Astrocyte (in vitro differentiated cells and primary cell): ENCODE measurements around the gene CAPZA2. TPM values are rescaled to one million over a fixed set of nuclear protein-coding genes. Genes with fewer than 3 reads are reported as not detected.
A peak's percentile ranks its signal among the peaks of the same experiment; 100 is the strongest.
"Not testable (repeated sequence)": the region's sequence is repeated elsewhere in the genome, so short reads cannot be mapped to it uniquely, and the experiment has no call there.

ENCODE experiments used
- DNase-seq: peaks from one replicate; pipeline ENCODE4 v3.0.0-alpha.2; 2010; ENCODE audit warnings: low read depth
- FAIRE-seq: peaks from 2 replicates; lab custom pipeline; 2011; peaks lifted over from hg19 to GRCh38; lab: Jason Lieb, UNC
- H2AFZ ChIP-seq: 2 replicates; pipeline ENCODE4 v1.6.0; 2012; ENCODE audit warnings: low read depth, low read length, inconsistent platforms
- H3K27ac ChIP-seq: 2 replicates; pipeline ENCODE4 v1.5.1; 2011; ENCODE audit warnings: low read depth, low read length, inconsistent platforms
- H3K27me3 ChIP-seq: 2 replicates; pipeline ENCODE4 v1.6.0; 2011; ENCODE audit warnings: low read length, inconsistent platforms; ENCODE audit not compliant: insufficient read depth
- H3K36me3 ChIP-seq: 2 replicates; pipeline ENCODE4 v1.5.1; 2011; ENCODE audit warnings: low read length, inconsistent platforms; ENCODE audit not compliant: insufficient read depth
- H3K4me1 ChIP-seq: 2 replicates; pipeline ENCODE4 v1.5.1; 2011; ENCODE audit warnings: low read length, inconsistent platforms; ENCODE audit not compliant: insufficient read depth
- H3K4me2 ChIP-seq: 2 replicates; pipeline ENCODE4 v1.6.0; 2012; ENCODE audit warnings: low read length, inconsistent platforms
- H3K4me3 ChIP-seq: 2 replicates; pipeline ENCODE4 v1.5.1; 2011; ENCODE audit warnings: low read depth, mild to moderate bottlenecking, low read length, inconsistent platforms; ENCODE audit not compliant: insufficient read depth
- H3K79me2 ChIP-seq: 2 replicates; pipeline ENCODE4 v1.6.0; 2012; ENCODE audit warnings: mild to moderate bottlenecking, low read length, inconsistent platforms; ENCODE audit not compliant: insufficient read depth
- H3K9ac ChIP-seq: 2 replicates; pipeline ENCODE4 v1.6.0; 2012; ENCODE audit warnings: mild to moderate bottlenecking, low read length, inconsistent platforms
- H3K9me3 ChIP-seq: 2 replicates; pipeline ENCODE4 v1.5.1; 2012; ENCODE audit warnings: low read depth, mild to moderate bottlenecking, low read length, inconsistent platforms; ENCODE audit not compliant: insufficient read depth
- H4K20me1 ChIP-seq: 2 replicates; pipeline ENCODE4 v1.6.0; 2012; ENCODE audit warnings: low read length, inconsistent platforms; ENCODE audit not compliant: insufficient read depth
- H3K27ac Mint-ChIP-seq: one replicate; pipeline ENCODE4 v1.8.0; 2021; ENCODE audit warnings: mild to moderate bottlenecking, mixed read lengths; ENCODE audit not compliant: unreplicated experiment
- H3K27me3 Mint-ChIP-seq: one replicate; pipeline ENCODE4 v1.8.0; 2021; ENCODE audit warnings: low read depth, mixed read lengths; ENCODE audit not compliant: unreplicated experiment
- H3K36me3 Mint-ChIP-seq: one replicate; pipeline ENCODE4 v1.8.0; 2021; ENCODE audit warnings: low read depth, mixed read lengths; ENCODE audit not compliant: unreplicated experiment
- H3K4me1 Mint-ChIP-seq: one replicate; pipeline ENCODE4 v1.8.0; 2021; ENCODE audit warnings: low read depth, mixed read lengths; ENCODE audit not compliant: unreplicated experiment
- H3K4me3 Mint-ChIP-seq: one replicate; pipeline ENCODE4 v1.8.0; 2021; ENCODE audit warnings: mild to moderate bottlenecking, moderate library complexity, mixed read lengths; ENCODE audit not compliant: unreplicated experiment
- H3K9me3 Mint-ChIP-seq: one replicate; pipeline ENCODE4 v1.8.0; 2021; ENCODE audit warnings: mild to moderate bottlenecking, mixed read lengths; ENCODE audit not compliant: unreplicated experiment
- EZH2 ChIP-seq: IDR thresholded peaks from 2 replicates; pipeline ENCODE4 v1.6.1; 2012; ENCODE audit warnings: mild to moderate bottlenecking, low read length, inconsistent platforms; ENCODE audit not compliant: insufficient read depth
- total RNA-seq: library from RNA; stranded (reverse); gene quantifications from 2 replicates; pipeline ENCODE4 v1.2.1, GENCODE V29; 2021
- TF ChIP-seq, protein P1 (sequence below): IDR thresholded peaks from 2 replicates; pipeline ENCODE4 v1.5.1; 2011; ENCODE audit warnings: low read depth, mild to moderate bottlenecking, inconsistent platforms, low read length, moderate library complexity; ENCODE audit not compliant: insufficient read depth

The CAPZA2 gene
- total RNA-seq, 1 donor from 2014 or later = 261 TPM

DNA sequence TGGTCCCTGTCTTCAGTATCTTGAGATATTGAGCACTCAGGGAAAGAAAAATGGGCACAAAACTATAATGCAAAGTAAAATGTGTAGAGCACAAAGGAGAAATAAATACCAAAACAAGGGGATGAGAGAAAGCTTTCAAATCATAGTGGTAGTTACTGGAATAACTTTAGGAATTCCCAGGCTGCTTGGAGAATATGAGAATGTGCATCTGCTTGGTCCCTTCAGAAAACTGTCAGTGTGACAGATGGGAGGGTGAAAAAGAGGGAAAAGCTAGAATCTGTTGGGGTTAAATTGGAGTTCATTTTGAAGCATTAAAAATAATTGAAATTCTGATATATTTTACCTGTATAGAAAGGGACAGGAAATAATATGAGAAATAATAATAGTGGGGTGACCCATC is 106.2 kb downstream of the CAPZA2 start:
- FAIRE-seq = no peak
- H3K4me3 Mint-ChIP-seq = no peak overlapping the region
- H3K27ac Mint-ChIP-seq = no peak overlapping the region
- no peaks in the 10 kb centered on the region for H3K36me3 Mint-ChIP-seq
- peaks cover 52% of the 10 kb centered on the region for H4K20me1 ChIP-seq
- no peaks in the 10 kb centered on the region for H3K9me3 ChIP-seq
- no peak overlapping the region for H3K4me3 ChIP-seq
- H2AFZ ChIP-seq = no peak overlapping the region
- no peaks in the 10 kb centered on the region for H3K9me3 Mint-ChIP-seq
- no peaks in the 10 kb centered on the region for H3K27me3 Mint-ChIP-seq
- no peaks in the 10 kb centered on the region for H3K4me1 ChIP-seq
- no peak for DNase-seq
- TF ChIP-seq, protein P1, sequence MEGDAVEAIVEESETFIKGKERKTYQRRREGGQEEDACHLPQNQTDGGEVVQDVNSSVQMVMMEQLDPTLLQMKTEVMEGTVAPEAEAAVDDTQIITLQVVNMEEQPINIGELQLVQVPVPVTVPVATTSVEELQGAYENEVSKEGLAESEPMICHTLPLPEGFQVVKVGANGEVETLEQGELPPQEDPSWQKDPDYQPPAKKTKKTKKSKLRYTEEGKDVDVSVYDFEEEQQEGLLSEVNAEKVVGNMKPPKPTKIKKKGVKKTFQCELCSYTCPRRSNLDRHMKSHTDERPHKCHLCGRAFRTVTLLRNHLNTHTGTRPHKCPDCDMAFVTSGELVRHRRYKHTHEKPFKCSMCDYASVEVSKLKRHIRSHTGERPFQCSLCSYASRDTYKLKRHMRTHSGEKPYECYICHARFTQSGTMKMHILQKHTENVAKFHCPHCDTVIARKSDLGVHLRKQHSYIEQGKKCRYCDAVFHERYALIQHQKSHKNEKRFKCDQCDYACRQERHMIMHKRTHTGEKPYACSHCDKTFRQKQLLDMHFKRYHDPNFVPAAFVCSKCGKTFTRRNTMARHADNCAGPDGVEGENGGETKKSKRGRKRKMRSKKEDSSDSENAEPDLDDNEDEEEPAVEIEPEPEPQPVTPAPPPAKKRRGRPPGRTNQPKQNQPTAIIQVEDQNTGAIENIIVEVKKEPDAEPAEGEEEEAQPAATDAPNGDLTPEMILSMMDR = no peak
- no peak for TF ChIP-seq EZH2
- H3K4me1 Mint-ChIP-seq = peaks cover 33% of the 10 kb centered on the region
- no peak overlapping the region for H3K27ac ChIP-seq
- no peak overlapping the region for H3K4me2 ChIP-seq
- H3K27me3 ChIP-seq = no peaks in the 10 kb centered on the region
- no peaks in the 10 kb centered on the region for H3K36me3 ChIP-seq
- peaks cover 73% of the 10 kb centered on the region for H3K79me2 ChIP-seq
- no peak overlapping the region for H3K9ac ChIP-seq

GRCh38 chr7:116969371-116969902 is 107.0 kb downstream of the CAPZA2 start:
- Mint-ChIP-seq H3K27me3 (no peaks in the 10 kb centered on the region), H3K4me1 (peaks cover 33% of the 10 kb centered on the region), H3K9me3 (no peaks in the 10 kb centered on the region), H3K36me3 (no peaks in the 10 kb centered on the region), H3K27ac (no peak overlapping the region), H3K4me3 (peak overlapping the region; percentile 0)
- Histone ChIP-seq H3K36me3 (no peaks in the 10 kb centered on the region), H3K4me3 (no peak overlapping the region), H3K27ac (no peak overlapping the region), H3K9ac (no peak overlapping the region), H3K79me2 (peaks cover 66% of the 10 kb centered on the region), H3K4me1 (no peaks in the 10 kb centered on the region), H3K27me3 (no peaks in the 10 kb centered on the region), H3K9me3 (no peaks in the 10 kb centered on the region), H2AFZ (no peak overlapping the region), H4K20me1 (peaks cover 48% of the 10 kb centered on the region), H3K4me2 (no peak overlapping the region)
- no peak for FAIRE-seq
- no peak for TF ChIP-seq EZH2
- TF ChIP-seq, protein P1 = no peak
- DNase-seq = no peak

DNA sequence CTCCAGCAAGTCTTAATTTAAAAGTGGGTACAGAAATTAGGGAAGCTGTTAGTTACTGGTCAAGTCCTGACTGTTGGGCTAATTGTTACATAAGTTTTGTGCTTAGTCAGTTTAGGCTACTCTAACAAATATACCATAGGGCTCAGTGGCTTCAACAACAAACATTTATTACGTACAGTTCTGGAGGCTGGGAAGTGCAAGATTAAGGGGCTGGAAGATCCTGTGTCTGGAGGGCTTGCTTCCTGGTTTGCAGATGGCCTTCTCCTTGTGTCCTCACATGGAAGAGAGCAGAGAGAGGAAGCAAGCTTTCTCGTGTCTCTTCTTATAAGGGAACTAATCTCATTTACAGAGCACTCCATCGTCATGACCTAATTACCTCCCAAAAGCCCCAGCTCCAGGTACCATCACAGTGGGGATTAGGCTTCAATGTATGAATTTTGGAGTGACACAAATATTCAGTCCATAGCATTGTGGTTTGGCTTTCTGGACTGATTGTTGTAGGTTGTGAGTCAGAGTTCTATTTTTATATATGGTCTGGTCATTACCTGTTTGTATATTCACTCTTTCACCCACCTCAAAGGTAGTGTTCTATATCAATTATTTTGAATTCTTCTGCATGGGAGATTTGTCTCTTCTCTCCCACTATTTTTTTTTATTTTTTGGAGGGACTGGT is 108.0 kb downstream of the CAPZA2 start:
- Histone ChIP-seq H3K79me2 (peaks cover 61% of the 10 kb centered on the region), H4K20me1 (peaks cover 48% of the 10 kb centered on the region)

DNA sequence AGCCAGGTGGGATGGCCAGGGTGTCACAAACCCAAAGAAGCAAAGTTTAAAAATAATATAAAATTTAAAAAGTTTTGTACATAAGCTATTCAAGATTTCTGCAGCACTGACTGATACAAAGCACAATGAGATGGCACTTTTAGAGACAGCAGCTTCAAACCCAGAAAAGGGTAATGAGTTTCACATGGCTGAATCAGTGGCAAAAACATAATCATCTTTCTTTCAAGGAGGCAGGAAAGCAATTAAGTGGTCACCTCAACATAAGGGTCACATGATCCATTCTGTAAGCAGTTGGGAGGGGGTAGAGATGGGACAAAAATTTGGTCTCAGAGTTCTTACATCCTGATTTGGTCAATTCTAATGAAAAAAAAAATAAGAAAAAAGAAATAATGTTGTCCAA is 108.8 kb downstream of the CAPZA2 start:
- not testable (repeated sequence) for H2AFZ ChIP-seq, H3K4me1 ChIP-seq, H3K4me3 ChIP-seq, H3K9me3 Mint-ChIP-seq, H3K27me3 ChIP-seq, H3K4me2 ChIP-seq, H3K27ac Mint-ChIP-seq, H3K27me3 Mint-ChIP-seq, H3K36me3 ChIP-seq, H3K36me3 Mint-ChIP-seq, H3K9me3 ChIP-seq, DNase-seq, H3K4me3 Mint-ChIP-seq, H3K9ac ChIP-seq, H3K27ac ChIP-seq, FAIRE-seq
- H3K4me1 Mint-ChIP-seq = peaks cover 33% of the 10 kb centered on the region
- H3K79me2 ChIP-seq = peaks cover 58% of the 10 kb centered on the region
- H4K20me1 ChIP-seq = peaks cover 48% of the 10 kb centered on the region

More for the DNA sequence above, 108.0 kb downstream of the CAPZA2 start:
- Histone ChIP-seq H3K9ac (no peak overlapping the region), H3K36me3 (no peaks in the 10 kb centered on the region), H3K4me1 (no peaks in the 10 kb centered on the region), H3K4me3 (no peak overlapping the region), H3K4me2 (peak overlapping the region; percentile 3), H2AFZ (no peak overlapping the region), H3K9me3 (no peaks in the 10 kb centered on the region), H3K27ac (no peak overlapping the region), H3K27me3 (no peaks in the 10 kb centered on the region)
- no peaks in the 10 kb centered on the region for H3K27me3 Mint-ChIP-seq
- DNase-seq (no peak), FAIRE-seq (no peak)
- no peak overlapping the region for H3K4me3 Mint-ChIP-seq
- no peak for TF ChIP-seq EZH2
- TF ChIP-seq, protein P1 = no peak
- H3K9me3 Mint-ChIP-seq = peaks cover 2% of the 10 kb centered on the region
- H3K36me3 Mint-ChIP-seq = peaks cover 4% of the 10 kb centered on the region
- peaks cover 33% of the 10 kb centered on the region for H3K4me1 Mint-ChIP-seq
- no peak overlapping the region for H3K27ac Mint-ChIP-seq
